HCT116 (cell line): ENCODE measurements around the gene COG5.

ENCODE experiments used
- CBX3 ChIP-seq: IDR thresholded peaks from 2 replicates; pipeline ENCODE4 v1.6.1; 2012; ENCODE audit warnings: low read depth
- EZH2 ChIP-seq: fragments of 200-600 bp; sonication (generic); IDR thresholded peaks from 2 replicates; pipeline ENCODE4 v1.6.1; 2017; ENCODE audit warnings: antibody characterized with exemption, mixed run types
- POLR2A ChIP-seq: IDR thresholded peaks from 2 replicates; pipeline ENCODE4 v1.7.0; 2011; ENCODE audit warnings: borderline replicate concordance; ENCODE audit not compliant: insufficient read depth, insufficient read length; ENCODE audit errors: extremely low read depth
- TCF7L2 ChIP-seq: IDR thresholded peaks from 2 replicates; pipeline ENCODE4 v1.7.0; 2011; ENCODE audit warnings: borderline replicate concordance, inconsistent platforms; ENCODE audit not compliant: insufficient read depth, insufficient read length; ENCODE audit errors: extremely low read depth
- TF ChIP-seq, protein P1 (sequence below), 3 experiments: fragments of 200-600 bp in 1 of 3; sonication (generic) in 1 of 3; IDR thresholded peaks in 2 of 3; conservative IDR thresholded peaks in 1 of 3; 2 replicates each; pipeline ENCODE4 v1.5.1; 2012 to 2017; ENCODE audit warnings: low read depth in 2 of 3, low read length in 2 of 3, antibody characterized with exemption in 1 of 3, borderline replicate concordance in 1 of 3, control low read depth in 1 of 3, mild to moderate bottlenecking in 1 of 3, mixed read lengths in 1 of 3, mixed run types in 1 of 3, moderate library complexity in 1 of 3; ENCODE audit not compliant: insufficient read depth in 1 of 3
- TF ChIP-seq, protein P2 (sequence below): IDR thresholded peaks from 2 replicates; pipeline ENCODE4 v1.6.1; 2012
- TF ChIP-seq, protein P3 (sequence below): IDR thresholded peaks from 2 replicates; pipeline ENCODE4 v1.6.1; 2011; ENCODE audit warnings: mild to moderate bottlenecking, low read length, moderate library complexity; ENCODE audit not compliant: insufficient replicate concordance; ENCODE audit errors: extremely low read depth

DNA sequence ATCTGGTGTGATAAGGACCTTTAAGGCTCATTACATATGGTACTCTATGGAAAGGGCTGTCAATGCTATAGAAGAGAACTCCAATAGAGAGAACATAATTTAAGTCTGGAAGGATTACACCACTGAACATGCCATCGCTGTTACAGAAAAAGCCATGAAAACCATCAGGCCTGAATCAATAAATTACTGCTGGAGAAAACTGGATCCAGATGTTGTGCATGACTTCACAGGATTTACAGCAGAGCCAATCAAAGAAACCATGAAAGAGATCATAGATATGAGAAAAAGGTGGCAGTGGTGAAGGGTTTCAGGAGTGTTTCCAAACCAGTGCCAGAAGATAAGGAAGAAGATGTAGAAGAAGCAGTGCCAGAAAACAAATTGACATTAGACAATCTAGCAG lies 112.8 kb downstream of the COG5 start:
- TF ChIP-seq, protein P1, sequence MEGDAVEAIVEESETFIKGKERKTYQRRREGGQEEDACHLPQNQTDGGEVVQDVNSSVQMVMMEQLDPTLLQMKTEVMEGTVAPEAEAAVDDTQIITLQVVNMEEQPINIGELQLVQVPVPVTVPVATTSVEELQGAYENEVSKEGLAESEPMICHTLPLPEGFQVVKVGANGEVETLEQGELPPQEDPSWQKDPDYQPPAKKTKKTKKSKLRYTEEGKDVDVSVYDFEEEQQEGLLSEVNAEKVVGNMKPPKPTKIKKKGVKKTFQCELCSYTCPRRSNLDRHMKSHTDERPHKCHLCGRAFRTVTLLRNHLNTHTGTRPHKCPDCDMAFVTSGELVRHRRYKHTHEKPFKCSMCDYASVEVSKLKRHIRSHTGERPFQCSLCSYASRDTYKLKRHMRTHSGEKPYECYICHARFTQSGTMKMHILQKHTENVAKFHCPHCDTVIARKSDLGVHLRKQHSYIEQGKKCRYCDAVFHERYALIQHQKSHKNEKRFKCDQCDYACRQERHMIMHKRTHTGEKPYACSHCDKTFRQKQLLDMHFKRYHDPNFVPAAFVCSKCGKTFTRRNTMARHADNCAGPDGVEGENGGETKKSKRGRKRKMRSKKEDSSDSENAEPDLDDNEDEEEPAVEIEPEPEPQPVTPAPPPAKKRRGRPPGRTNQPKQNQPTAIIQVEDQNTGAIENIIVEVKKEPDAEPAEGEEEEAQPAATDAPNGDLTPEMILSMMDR (IDR thresholded peaks at IDR 0.05 in 2 of 3, conservative IDR thresholded peaks at IDR 0.05 in 1 of 3; ENCODE audit: borderline replicate concordance in 1 of 3, insufficient read depth in 1 of 3, low read depth in 2 of 3, low read length in 2 of 3) = no peak
- TF ChIP-seq, protein P2, sequence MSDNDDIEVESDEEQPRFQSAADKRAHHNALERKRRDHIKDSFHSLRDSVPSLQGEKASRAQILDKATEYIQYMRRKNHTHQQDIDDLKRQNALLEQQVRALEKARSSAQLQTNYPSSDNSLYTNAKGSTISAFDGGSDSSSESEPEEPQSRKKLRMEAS = no peak
- TF ChIP-seq POLR2A (no peak), CBX3 (no peak), EZH2 (no peak), TCF7L2 (no peak)
- TF ChIP-seq, protein P3, sequence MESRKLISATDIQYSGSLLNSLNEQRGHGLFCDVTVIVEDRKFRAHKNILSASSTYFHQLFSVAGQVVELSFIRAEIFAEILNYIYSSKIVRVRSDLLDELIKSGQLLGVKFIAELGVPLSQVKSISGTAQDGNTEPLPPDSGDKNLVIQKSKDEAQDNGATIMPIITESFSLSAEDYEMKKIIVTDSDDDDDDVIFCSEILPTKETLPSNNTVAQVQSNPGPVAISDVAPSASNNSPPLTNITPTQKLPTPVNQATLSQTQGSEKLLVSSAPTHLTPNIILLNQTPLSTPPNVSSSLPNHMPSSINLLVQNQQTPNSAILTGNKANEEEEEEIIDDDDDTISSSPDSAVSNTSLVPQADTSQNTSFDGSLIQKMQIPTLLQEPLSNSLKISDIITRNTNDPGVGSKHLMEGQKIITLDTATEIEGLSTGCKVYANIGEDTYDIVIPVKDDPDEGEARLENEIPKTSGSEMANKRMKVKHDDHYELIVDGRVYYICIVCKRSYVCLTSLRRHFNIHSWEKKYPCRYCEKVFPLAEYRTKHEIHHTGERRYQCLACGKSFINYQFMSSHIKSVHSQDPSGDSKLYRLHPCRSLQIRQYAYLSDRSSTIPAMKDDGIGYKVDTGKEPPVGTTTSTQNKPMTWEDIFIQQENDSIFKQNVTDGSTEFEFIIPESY = no peak
